ENCODE data around the gene ALDH3B1. TPM values are rescaled to one million over a fixed set of nuclear protein-coding genes. Genes with fewer than 3 reads are reported as not detected.

The ALDH3B1 gene
- total RNA-seq, 1 donor from 2014 or later = 1.7 TPM

GRCh38 chr11:68006606-68007166 is 3.4 kb upstream of the ALDH3B1 start:
- Mint-ChIP-seq H3K4me1 (ENCODE audit: unreplicated experiment) (peaks cover 39% of the 10 kb centered on the region), H3K36me3 (no peaks in the 10 kb centered on the region), H3K27ac (no peak overlapping the region), H3K9me3 (no peaks in the 10 kb centered on the region), H3K4me3 (peak overlapping the region; percentile 22), H3K27me3 (peaks cover 22% of the 10 kb centered on the region)
- no peak for DNase-seq (ENCODE audit: extremely low spot score, unreplicated experiment)
- no peak for TF ChIP-seq CTCF (conservative IDR thresholded peaks at IDR 0.05)

- Mint-ChIP-seq H3K4me1 (ENCODE audit: unreplicated experiment) (peaks cover 34% of the 10 kb centered on the region), H3K36me3 (no peaks in the 10 kb centered on the region), H3K9me3 (no peaks in the 10 kb centered on the region), H3K4me3 (no peak overlapping the region), H3K27ac (no peak overlapping the region), H3K27me3 (peaks cover 14% of the 10 kb centered on the region)
- no peak for TF ChIP-seq CTCF (conservative IDR thresholded peaks at IDR 0.05)
- DNase-seq (ENCODE audit: extremely low spot score, unreplicated experiment) = no peak
Measured at GRCh38 chr11:68007498-68008380, 2.4 kb upstream of the ALDH3B1 start.

- Mint-ChIP-seq H3K27me3 (peaks cover 11% of the 10 kb centered on the region), H3K4me1 (ENCODE audit: unreplicated experiment) (peaks cover 36% of the 10 kb centered on the region)
Measured at GRCh38 chr11:68008381-68009337, 1.5 kb upstream of the ALDH3B1 start.

GRCh38 chr11:68009391-68010089 is 587 bp upstream of the ALDH3B1 start:
- no peaks in the 10 kb centered on the region for H3K36me3 Mint-ChIP-seq
- peaks cover 11% of the 10 kb centered on the region for H3K27me3 Mint-ChIP-seq
- no peak for TF ChIP-seq CTCF (conservative IDR thresholded peaks at IDR 0.05)
- no peak overlapping the region for H3K4me3 Mint-ChIP-seq
- DNase-seq (ENCODE audit: extremely low spot score, unreplicated experiment) = no peak
- peak overlapping the region; percentile 57 for H3K27ac Mint-ChIP-seq
- no peaks in the 10 kb centered on the region for H3K9me3 Mint-ChIP-seq
- H3K4me1 Mint-ChIP-seq (ENCODE audit: unreplicated experiment) = peaks cover 40% of the 10 kb centered on the region

More at GRCh38 chr11:68008381-68009337, 1.5 kb upstream of the ALDH3B1 start:
- Mint-ChIP-seq H3K4me3 (no peak overlapping the region), H3K36me3 (no peaks in the 10 kb centered on the region), H3K9me3 (no peaks in the 10 kb centered on the region), H3K27ac (peak overlapping the region; percentile 57)
- no peak for DNase-seq (ENCODE audit: extremely low spot score, unreplicated experiment)
- TF ChIP-seq CTCF (conservative IDR thresholded peaks at IDR 0.05) = no peak

Data from type B pancreatic cell (in vitro differentiated cells).